Measurements from ENCODE around the gene TANGO6. TPM values are rescaled to one million over a fixed set of nuclear protein-coding genes. Genes with fewer than 3 reads are reported as not detected.
A peak's percentile ranks its signal among the peaks of the same experiment; 100 is the strongest.

TANGO6 gene
- total and polyA plus RNA-seq, 2 of the 8 experiments (the other 6 are each of a cell fraction or from before 2014, with no cell fraction given) = 5.0 to 19.5 TPM

- H2AFZ ChIP-seq (ENCODE audit: low read length) = no peak overlapping the region
- H2BK15ac ChIP-seq (ENCODE audit: low read length) = no peak overlapping the region
- FAIRE-seq (no peak), DNase-seq (ENCODE audit: low read depth in 1 of 2, low spot score in 2 of 2) (no peak)
- ChIA-PET POLR2A (ENCODE audit: partially characterized antibody) (interaction anchor here (0.7 to 2.1 kb wide), 7 partner anchors 12 to 101 kb away, joined by 3 to 11 read pairs (median 4); no protein-coding TSS in a partner anchor), CTCF (ENCODE audit: partially characterized antibody) (interaction anchor here (0.7 to 3.5 kb wide), 4 partner anchors 10 to 324 kb away, joined by 3 to 9 read pairs (median 3); no protein-coding TSS in a partner anchor)
- H3K9ac ChIP-seq (replicated peaks in 1 of 4; ENCODE audit: extremely low read depth in 1 of 4, low read depth in 3 of 4, low read length in 3 of 4) = no peak overlapping the region
- H4K91ac ChIP-seq (replicated peaks; ENCODE audit: insufficient read length, low read length) = no peak overlapping the region
- peaks cover 3% of the 10 kb centered on the region; the same call in 1 of the 2 replicates for H3K23me2 ChIP-seq (ENCODE audit: low read depth, low read length)
- no peak overlapping the region for H3K4ac ChIP-seq (replicated peaks; ENCODE audit: insufficient read length, low read depth, low read length)
- no peaks in the 10 kb centered on the region for H3K27me3 ChIP-seq (replicated peaks in 1 of 4; ENCODE audit: control insufficient read depth in 3 of 4, extremely low read depth in 1 of 4, insufficient read depth in 3 of 4, low read length in 3 of 4)
- no peaks in the 10 kb centered on the region for H3K36me3 ChIP-seq (ENCODE audit: control insufficient read depth in 2 of 4, insufficient read depth in 4 of 4, low read length in 3 of 4)
- H3K4me3 ChIP-seq (ENCODE audit: extremely low read depth in 1 of 4, insufficient read depth in 2 of 4, low read depth in 3 of 4, low read length in 4 of 4) = no peak overlapping the region
- peak overlapping the region; percentile 55; the same call in 1 of the 2 replicates for H2BK5ac ChIP-seq (ENCODE audit: low read depth, low read length)
- TF ChIP-seq KDM5A (IDR thresholded peaks at IDR 0.05; ENCODE audit: low read length) = no peak
- no peak for TF ChIP-seq HDAC2 (IDR thresholded peaks at IDR 0.05; ENCODE audit: borderline replicate concordance in 1 of 2, low read depth in 2 of 2, low read length in 2 of 2)
- no peak for TF ChIP-seq CHD2 (IDR thresholded peaks at IDR 0.05; ENCODE audit: low read length)
- no peak for TF ChIP-seq SAP30 (IDR thresholded peaks at IDR 0.05; ENCODE audit: insufficient read depth, insufficient replicate concordance, low read length)
- no peak for TF ChIP-seq SIRT6 (IDR thresholded peaks at IDR 0.05; ENCODE audit: low read length)
- no peak for TF ChIP-seq ASH2L (IDR thresholded peaks at IDR 0.05; ENCODE audit: low read length)
- no peak for TF ChIP-seq BRCA1 (IDR thresholded peaks at IDR 0.05; ENCODE audit: low read depth, low read length)
- TF ChIP-seq TCF12 (IDR thresholded peaks at IDR 0.05; ENCODE audit: low read depth, low read length) = no peak
- no peak for TF ChIP-seq MAX (IDR thresholded peaks at IDR 0.05)
- no peak for TF ChIP-seq NRF1 (IDR thresholded peaks at IDR 0.05; ENCODE audit: low read depth, low read length)
- no peak for TF ChIP-seq RAD21 (IDR thresholded peaks at IDR 0.05 in 1 of 2, conservative IDR thresholded peaks at IDR 0.05 in 1 of 2; ENCODE audit: low read depth in 2 of 2, low read length in 2 of 2)
- no peak for TF ChIP-seq SP1 (IDR thresholded peaks at IDR 0.05; ENCODE audit: low read depth, low read length)
- no peak for TF ChIP-seq GTF2F1 (IDR thresholded peaks at IDR 0.05; ENCODE audit: borderline replicate concordance, low read depth, low read length)
- TF ChIP-seq FOSL1 (IDR thresholded peaks at IDR 0.05; ENCODE audit: insufficient read depth, low read depth, low read length) = no peak
- no peak overlapping the region for H2AK5ac ChIP-seq (ENCODE audit: low read depth, low read length)
- H4K20me1 ChIP-seq (replicated peaks in 1 of 2; ENCODE audit: control insufficient read depth in 1 of 2, insufficient read depth in 2 of 2, low read length in 2 of 2) = no peaks in the 10 kb centered on the region
- H4K8ac ChIP-seq (ENCODE audit: extremely low read depth, insufficient read depth, low read length) = no peak overlapping the region
- H4K5ac ChIP-seq (ENCODE audit: insufficient read length, low read depth, low read length) = no peak overlapping the region
- peaks cover 2 to 17% (median 15%) of the 10 kb centered on the region in 4 experiments for H3K4me1 ChIP-seq (replicated peaks in 1 of 4; ENCODE audit: control insufficient read depth in 3 of 4, insufficient read depth in 4 of 4, low read length in 3 of 4)
- no peaks in the 10 kb centered on the region for H3K79me2 ChIP-seq (ENCODE audit: control insufficient read depth in 1 of 2, insufficient read depth in 2 of 2, low read length in 2 of 2)
- no peak overlapping the region for H2BK12ac ChIP-seq (ENCODE audit: low read depth, low read length)
- no peak overlapping the region for H3K18ac ChIP-seq (ENCODE audit: extremely low read depth, low read length)
- H3K4me2 ChIP-seq (ENCODE audit: insufficient read depth in 1 of 2, low read depth in 2 of 2, low read length in 2 of 2) = no peak overlapping the region; a peak in 1 of 4 replicates
- H2BK20ac ChIP-seq (ENCODE audit: low read length) = peak overlapping the region; percentile 98; the same call in 1 of the 2 replicates
- no peak overlapping the region for H3K23ac ChIP-seq (ENCODE audit: insufficient read length)
- H3K9me3 ChIP-seq (ENCODE audit: insufficient read depth in 2 of 2, low read depth in 1 of 2, low read length in 1 of 2) = no peaks in the 10 kb centered on the region
- H3K56ac ChIP-seq (replicated peaks; ENCODE audit: insufficient read length, low read depth, low read length) = no peak overlapping the region
- H3K27ac ChIP-seq (ENCODE audit: low read depth, low read length) = no peak overlapping the region
- no peak overlapping the region for H3K14ac ChIP-seq (ENCODE audit: insufficient read length)
- H2BK120ac ChIP-seq (replicated peaks; ENCODE audit: low read depth, low read length) = no peak overlapping the region
- no peaks in the 10 kb centered on the region for H3K79me1 ChIP-seq (ENCODE audit: low read depth, low read length)
- WGBS, 2 experiments (ENCODE audit: extremely low coverage in 1 of 2, insufficient coverage in 1 of 2, insufficient read length in 1 of 2, insufficient replicate concordance in 2 of 2, low coverage in 1 of 2, low lambda C conversion rate in 2 of 2, missing lambda C conversion rate in 1 of 2) = 73% methylated on average over 3 of the region's 3 CpGs; no CpG with 5 or more reads in 1 of the 2 experiments
Observed at GRCh38 chr16:69071036-69071435, 227.7 kb downstream of the TANGO6 start.
